ENCODE results near the gene ST7L. TPM values are rescaled to one million over a fixed set of nuclear protein-coding genes. Genes with fewer than 3 reads are reported as not detected.
A peak's percentile ranks its signal among the peaks of the same experiment; 100 is the strongest.

Gene ST7L
- total RNA-seq, 1 experiment from 2014 or later: 18.0 TPM

- TF ChIP-seq, protein P1, sequence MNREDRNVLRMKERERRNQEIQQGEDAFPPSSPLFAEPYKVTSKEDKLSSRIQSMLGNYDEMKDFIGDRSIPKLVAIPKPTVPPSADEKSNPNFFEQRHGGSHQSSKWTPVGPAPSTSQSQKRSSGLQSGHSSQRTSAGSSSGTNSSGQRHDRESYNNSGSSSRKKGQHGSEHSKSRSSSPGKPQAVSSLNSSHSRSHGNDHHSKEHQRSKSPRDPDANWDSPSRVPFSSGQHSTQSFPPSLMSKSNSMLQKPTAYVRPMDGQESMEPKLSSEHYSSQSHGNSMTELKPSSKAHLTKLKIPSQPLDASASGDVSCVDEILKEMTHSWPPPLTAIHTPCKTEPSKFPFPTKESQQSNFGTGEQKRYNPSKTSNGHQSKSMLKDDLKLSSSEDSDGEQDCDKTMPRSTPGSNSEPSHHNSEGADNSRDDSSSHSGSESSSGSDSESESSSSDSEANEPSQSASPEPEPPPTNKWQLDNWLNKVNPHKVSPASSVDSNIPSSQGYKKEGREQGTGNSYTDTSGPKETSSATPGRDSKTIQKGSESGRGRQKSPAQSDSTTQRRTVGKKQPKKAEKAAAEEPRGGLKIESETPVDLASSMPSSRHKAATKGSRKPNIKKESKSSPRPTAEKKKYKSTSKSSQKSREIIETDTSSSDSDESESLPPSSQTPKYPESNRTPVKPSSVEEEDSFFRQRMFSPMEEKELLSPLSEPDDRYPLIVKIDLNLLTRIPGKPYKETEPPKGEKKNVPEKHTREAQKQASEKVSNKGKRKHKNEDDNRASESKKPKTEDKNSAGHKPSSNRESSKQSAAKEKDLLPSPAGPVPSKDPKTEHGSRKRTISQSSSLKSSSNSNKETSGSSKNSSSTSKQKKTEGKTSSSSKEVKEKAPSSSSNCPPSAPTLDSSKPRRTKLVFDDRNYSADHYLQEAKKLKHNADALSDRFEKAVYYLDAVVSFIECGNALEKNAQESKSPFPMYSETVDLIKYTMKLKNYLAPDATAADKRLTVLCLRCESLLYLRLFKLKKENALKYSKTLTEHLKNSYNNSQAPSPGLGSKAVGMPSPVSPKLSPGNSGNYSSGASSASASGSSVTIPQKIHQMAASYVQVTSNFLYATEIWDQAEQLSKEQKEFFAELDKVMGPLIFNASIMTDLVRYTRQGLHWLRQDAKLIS (CRISPR knock-in tag; IDR thresholded peaks at IDR 0.05; ENCODE audit: borderline replicate concordance): no peak
- TF ChIP-seq ZNF396 (CRISPR knock-in tag; IDR thresholded peaks at IDR 0.05; ENCODE audit: borderline replicate concordance) (no peak), IRF1 (CRISPR knock-in tag; IDR thresholded peaks at IDR 0.05) (0 out of 2 replicates have a peak, but pooled peaks have one; percentile 52), SP1 (CRISPR knock-in tag; conservative IDR thresholded peaks at IDR 0.05) (peak; percentile 63; the same call in 1 of the 2 replicates), TCF7 (CRISPR knock-in tag; IDR thresholded peaks at IDR 0.05; ENCODE audit: low read depth) (no peak), GRHL2 (CRISPR knock-in tag; IDR thresholded peaks at IDR 0.05; ENCODE audit: insufficient replicate concordance, severe bottlenecking) (no peak), ELF4 (CRISPR knock-in tag; IDR thresholded peaks at IDR 0.05; ENCODE audit: low read depth) (no peak), NFE2L1 (CRISPR knock-in tag; IDR thresholded peaks at IDR 0.05) (no peak; the same call in 1 of the 2 replicates), ZNF423 (CRISPR knock-in tag; IDR thresholded peaks at IDR 0.05) (no peak), ZNF138 (CRISPR knock-in tag; conservative IDR thresholded peaks at IDR 0.05) (no peak), MAX (CRISPR knock-in tag; IDR thresholded peaks at IDR 0.05) (peak; percentile 52; the same call in 1 of the 2 replicates), ETV6 (CRISPR knock-in tag; IDR thresholded peaks at IDR 0.05) (0 out of 2 replicates have a peak, but pooled peaks have one; percentile 35), STAT6 (CRISPR knock-in tag; conservative IDR thresholded peaks at IDR 0.05; ENCODE audit: low read depth) (no peak), GTF2I (CRISPR knock-in tag; conservative IDR thresholded peaks at IDR 0.05) (no peak), HMGA2 (CRISPR knock-in tag; IDR thresholded peaks at IDR 0.05) (no peak; the same call in 1 of the 2 replicates), ZBTB21 (CRISPR knock-in tag; IDR thresholded peaks at IDR 0.05; ENCODE audit: borderline replicate concordance) (no peak), ZNF232 (CRISPR knock-in tag; IDR thresholded peaks at IDR 0.05) (peak; percentile 86), GABPB1 (CRISPR knock-in tag; IDR thresholded peaks at IDR 0.05) (no peak; the same call in 1 of the 2 replicates)
- TF ChIP-seq, protein P2, sequence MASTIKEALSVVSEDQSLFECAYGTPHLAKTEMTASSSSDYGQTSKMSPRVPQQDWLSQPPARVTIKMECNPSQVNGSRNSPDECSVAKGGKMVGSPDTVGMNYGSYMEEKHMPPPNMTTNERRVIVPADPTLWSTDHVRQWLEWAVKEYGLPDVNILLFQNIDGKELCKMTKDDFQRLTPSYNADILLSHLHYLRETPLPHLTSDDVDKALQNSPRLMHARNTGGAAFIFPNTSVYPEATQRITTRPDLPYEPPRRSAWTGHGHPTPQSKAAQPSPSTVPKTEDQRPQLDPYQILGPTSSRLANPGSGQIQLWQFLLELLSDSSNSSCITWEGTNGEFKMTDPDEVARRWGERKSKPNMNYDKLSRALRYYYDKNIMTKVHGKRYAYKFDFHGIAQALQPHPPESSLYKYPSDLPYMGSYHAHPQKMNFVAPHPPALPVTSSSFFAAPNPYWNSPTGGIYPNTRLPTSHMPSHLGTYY (CRISPR knock-in tag; IDR thresholded peaks at IDR 0.05): no peak
- TF ChIP-seq, protein P3, sequence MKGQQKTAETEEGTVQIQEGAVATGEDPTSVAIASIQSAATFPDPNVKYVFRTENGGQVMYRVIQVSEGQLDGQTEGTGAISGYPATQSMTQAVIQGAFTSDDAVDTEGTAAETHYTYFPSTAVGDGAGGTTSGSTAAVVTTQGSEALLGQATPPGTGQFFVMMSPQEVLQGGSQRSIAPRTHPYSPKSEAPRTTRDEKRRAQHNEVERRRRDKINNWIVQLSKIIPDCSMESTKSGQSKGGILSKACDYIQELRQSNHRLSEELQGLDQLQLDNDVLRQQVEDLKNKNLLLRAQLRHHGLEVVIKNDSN (CRISPR knock-in tag; IDR thresholded peaks at IDR 0.05): 0 out of 2 replicates have a peak, but pooled peaks have one; percentile 16
- TF ChIP-seq, protein P4, sequence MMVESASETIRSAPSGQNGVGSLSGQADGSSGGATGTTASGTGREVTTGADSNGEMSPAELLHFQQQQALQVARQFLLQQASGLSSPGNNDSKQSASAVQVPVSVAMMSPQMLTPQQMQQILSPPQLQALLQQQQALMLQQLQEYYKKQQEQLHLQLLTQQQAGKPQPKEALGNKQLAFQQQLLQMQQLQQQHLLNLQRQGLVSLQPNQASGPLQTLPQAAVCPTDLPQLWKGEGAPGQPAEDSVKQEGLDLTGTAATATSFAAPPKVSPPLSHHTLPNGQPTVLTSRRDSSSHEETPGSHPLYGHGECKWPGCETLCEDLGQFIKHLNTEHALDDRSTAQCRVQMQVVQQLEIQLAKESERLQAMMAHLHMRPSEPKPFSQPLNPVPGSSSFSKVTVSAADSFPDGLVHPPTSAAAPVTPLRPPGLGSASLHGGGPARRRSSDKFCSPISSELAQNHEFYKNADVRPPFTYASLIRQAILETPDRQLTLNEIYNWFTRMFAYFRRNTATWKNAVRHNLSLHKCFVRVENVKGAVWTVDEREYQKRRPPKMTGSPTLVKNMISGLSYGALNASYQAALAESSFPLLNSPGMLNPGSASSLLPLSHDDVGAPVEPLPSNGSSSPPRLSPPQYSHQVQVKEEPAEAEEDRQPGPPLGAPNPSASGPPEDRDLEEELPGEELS (CRISPR knock-in tag; IDR thresholded peaks at IDR 0.05): peak; percentile 92
- TF ChIP-seq, protein P5, sequence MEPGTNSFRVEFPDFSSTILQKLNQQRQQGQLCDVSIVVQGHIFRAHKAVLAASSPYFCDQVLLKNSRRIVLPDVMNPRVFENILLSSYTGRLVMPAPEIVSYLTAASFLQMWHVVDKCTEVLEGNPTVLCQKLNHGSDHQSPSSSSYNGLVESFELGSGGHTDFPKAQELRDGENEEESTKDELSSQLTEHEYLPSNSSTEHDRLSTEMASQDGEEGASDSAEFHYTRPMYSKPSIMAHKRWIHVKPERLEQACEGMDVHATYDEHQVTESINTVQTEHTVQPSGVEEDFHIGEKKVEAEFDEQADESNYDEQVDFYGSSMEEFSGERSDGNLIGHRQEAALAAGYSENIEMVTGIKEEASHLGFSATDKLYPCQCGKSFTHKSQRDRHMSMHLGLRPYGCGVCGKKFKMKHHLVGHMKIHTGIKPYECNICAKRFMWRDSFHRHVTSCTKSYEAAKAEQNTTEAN (CRISPR knock-in tag; IDR thresholded peaks at IDR 0.05): no peak
- TF ChIP-seq, protein P6, sequence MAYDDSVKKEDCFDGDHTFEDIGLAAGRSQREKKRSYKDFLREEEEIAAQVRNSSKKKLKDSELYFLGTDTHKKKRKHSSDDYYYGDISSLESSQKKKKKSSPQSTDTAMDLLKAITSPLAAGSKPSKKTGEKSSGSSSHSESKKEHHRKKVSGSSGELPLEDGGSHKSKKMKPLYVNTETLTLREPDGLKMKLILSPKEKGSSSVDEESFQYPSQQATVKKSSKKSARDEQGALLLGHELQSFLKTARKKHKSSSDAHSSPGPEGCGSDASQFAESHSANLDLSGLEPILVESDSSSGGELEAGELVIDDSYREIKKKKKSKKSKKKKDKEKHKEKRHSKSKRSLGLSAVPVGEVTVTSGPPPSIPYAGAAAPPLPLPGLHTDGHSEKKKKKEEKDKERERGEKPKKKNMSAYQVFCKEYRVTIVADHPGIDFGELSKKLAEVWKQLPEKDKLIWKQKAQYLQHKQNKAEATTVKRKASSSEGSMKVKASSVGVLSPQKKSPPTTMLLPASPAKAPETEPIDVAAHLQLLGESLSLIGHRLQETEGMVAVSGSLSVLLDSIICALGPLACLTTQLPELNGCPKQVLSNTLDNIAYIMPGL (CRISPR knock-in tag; IDR thresholded peaks at IDR 0.05): peak; percentile 61; the same call in 1 of the 2 replicates
These were observed at the start of gene ST7L (continued) for GRCh38 chr1:112618721-112619517.

Data from WTC11 (cell line).